Motor neuron (in vitro differentiated cells): Measurements from ENCODE around the gene PTHLH. TPM values are rescaled to one million over a fixed set of nuclear protein-coding genes. Genes with fewer than 3 reads are reported as not detected.

Experiments used
- ATAC-seq, 8 experiments: fragments of 200-7000 bp; cut with Tn5 transposase; replicated peaks in 6 of 8; 2 replicates each; pipeline ENCODE4 v1.8.0; 2021; ENCODE audit warnings: mild to moderate bottlenecking in 8 of 8, moderate library complexity in 8 of 8
- H3K27ac ChIP-seq, 2 donors: fragments of 250-450 bp; sonication (Bioruptor Pico); 2 replicates each; pipeline ENCODE4 v1.9.0; 2021; ENCODE audit warnings: antibody characterized with exemption in 2 of 2, mild to moderate bottlenecking in 2 of 2, moderate library complexity in 1 of 2
- H3K4me1 ChIP-seq, 2 donors: fragments of 250-450 bp; sonication (Bioruptor Pico); replicated peaks in 1 of 2; 2 replicates each; pipeline ENCODE4 v1.6.1; 2021; ENCODE audit warnings: antibody characterized with exemption in 2 of 2, mild to moderate bottlenecking in 2 of 2, moderate library complexity in 1 of 2
- H3K4me3 ChIP-seq, 5 donors: fragments of 250-450 bp; sonication (Bioruptor Pico); 2 replicates each; pipeline ENCODE4 v1.9.0; 2021; ENCODE audit warnings: antibody characterized with exemption in 5 of 5, mild to moderate bottlenecking in 5 of 5, moderate library complexity in 4 of 5
- WGBS, 10 experiments: fragments of 450-650 bp; shearing (Covaris generic); methylation state at CpG; one replicate each; pipeline ENCODE4 v1.0.0; 2022; 5-methylcytosine and 5-hydroxymethylcytosine counted together
- in situ Hi-C, 9 experiments: fragments of 400-800 bp; cut with MboI; loops; one replicate each; pipeline ENCODE4 v1.15.0; 2021; ENCODE audit warnings: low sequenced_read_pairs in 9 of 9, low pct_unique_long_range_greater_than_20kb in 2 of 9; ENCODE audit not compliant: unreplicated experiment in 9 of 9
- total RNA-seq, 8 experiments: library from RNA; unstranded; fragments of 300-600 nt; gene quantifications; 2 replicates each; pipeline versions ENCODE4 v1.2.3 to v1.2.4, GENCODE V29; 2022

The PTHLH gene
- total RNA-seq, 8 experiments from 2014 or later: 0.21 to 8.5 (median 0.66) TPM; not detected in 1

- no peaks in the 10 kb centered on the region for H3K4me1 ChIP-seq
- H3K4me3 ChIP-seq: no peak overlapping the region
- WGBS, 10 experiments: 86 to 100% (median 100%) methylated on average over 1 of the region's 1 CpG; no CpG with 5 or more reads in 1 of the 10 experiments
- H3K27ac ChIP-seq: no peak overlapping the region
- no peak for ATAC-seq
- in situ Hi-C loops: no loop called here
Measured at GRCh38 chr12:27995406-27995805, 22.9 kb upstream of the PTHLH start.

- ATAC-seq: peak in 1 of 8 experiments; percentile 31
- Histone ChIP-seq H3K4me3 (no peak overlapping the region), H3K4me1 (no peaks in the 10 kb centered on the region), H3K27ac (no peak overlapping the region)
- in situ Hi-C loops: no loop called here
- WGBS, 10 experiments: 50 to 100% (median 72%) methylated on average over 1 to 2 of the region's 2 CpGs; no CpG with 5 or more reads in 2 of the 10 experiments
Measured at GRCh38 chr12:27988594-27989233, 16.2 kb upstream of the PTHLH start.

GRCh38 chr12:27987331-27987730, 14.8 kb upstream of the PTHLH start:
- ATAC-seq: no peak
- in situ Hi-C loops: no loop called here
- Histone ChIP-seq H3K4me3 (no peak overlapping the region), H3K4me1 (no peaks in the 10 kb centered on the region), H3K27ac (no peak overlapping the region)
- WGBS, 10 experiments: 61 to 100% (median 74%) methylated on average over 1 to 5 of the region's 5 CpGs; no CpG with 5 or more reads in 2 of the 10 experiments

GRCh38 chr12:27984275-27984674, 11.7 kb upstream of the PTHLH start:
- H3K4me3 ChIP-seq: no peak overlapping the region
- H3K4me1 ChIP-seq: no peaks in the 10 kb centered on the region
- WGBS, 10 experiments: 0 to 78% (median 60%) methylated on average over 1 to 2 of the region's 2 CpGs; no CpG with 5 or more reads in 1 of the 10 experiments
- no peak overlapping the region for H3K27ac ChIP-seq
- in situ Hi-C loops: no loop called here
- ATAC-seq: no peak

GRCh38 chr12:27982951-27983350, 10.4 kb upstream of the PTHLH start:
- in situ Hi-C loops: no loop called here
- 31 to 100% (median 71%) methylated on average over 3 to 4 of the region's 4 CpGs; no CpG with 5 or more reads in 1 of the 10 experiments for WGBS, 10 experiments
- ATAC-seq: no peak
- no peaks in the 10 kb centered on the region for H3K4me1 ChIP-seq
- no peak overlapping the region for H3K4me3 ChIP-seq
- no peak overlapping the region for H3K27ac ChIP-seq

- in situ Hi-C loops: no loop called here
- H3K4me1 ChIP-seq: no peaks in the 10 kb centered on the region
- 0 to 88% (median 50%) methylated on average over 1 to 2 of the region's 2 CpGs; no CpG with 5 or more reads in 3 of the 10 experiments for WGBS, 10 experiments
- no peak for ATAC-seq
- no peak overlapping the region for H3K27ac ChIP-seq
- no peak overlapping the region for H3K4me3 ChIP-seq
Measured at GRCh38 chr12:27982385-27982784, 9.9 kb upstream of the PTHLH start.

GRCh38 chr12:27981874-27982273, 9.3 kb upstream of the PTHLH start:
- Histone ChIP-seq H3K4me3 (no peak overlapping the region), H3K27ac (no peak overlapping the region), H3K4me1 (no peaks in the 10 kb centered on the region)
- in situ Hi-C loops: no loop called here
- WGBS, 10 experiments: 0 to 80% (median 61%) methylated on average over 1 to 2 of the region's 2 CpGs
- no peak for ATAC-seq

- Histone ChIP-seq H3K4me1 (peaks cover 0 to 3% of the 10 kb centered on the region in 2 donors), H3K27ac (no peak overlapping the region), H3K4me3 (no peak overlapping the region)
- in situ Hi-C loops: loop anchor here in 1 of 9 experiments (10.0 kb wide), 1 partner anchor 196 kb away; no protein-coding TSS in a partner anchor
- no peak for ATAC-seq
Measured at GRCh38 chr12:27979145-27979544, 6.6 kb upstream of the PTHLH start.

GRCh38 chr12:27975222-27976136, 2.9 kb upstream of the PTHLH start:
- H3K4me3 ChIP-seq: peak overlapping the region in 3 of 5 donors; percentile 19 to 23 (median 20)

GRCh38 chr12:27974735-27975221, 2.2 kb upstream of the PTHLH start:
- ATAC-seq: peak in 2 of 8 experiments; percentile 2
- 0 to 4% (median 0%) methylated on average over 5 to 9 of the region's 26 CpGs; no CpG with 5 or more reads in 4 of the 10 experiments for WGBS, 10 experiments
- peaks cover 0 to 5% of the 10 kb centered on the region in 2 donors for H3K4me1 ChIP-seq
- H3K27ac ChIP-seq: no peak overlapping the region
- H3K4me3 ChIP-seq: peak overlapping the region in 3 of 5 donors; percentile 19 to 23 (median 20)
- in situ Hi-C loops: loop anchor here in 1 of 9 experiments (10.0 kb wide), 1 partner anchor 200 kb away; no protein-coding TSS in a partner anchor

More at GRCh38 chr12:27975222-27976136, 2.9 kb upstream of the PTHLH start:
- H3K4me1 ChIP-seq: peaks cover 0 to 5% of the 10 kb centered on the region in 2 donors
- H3K27ac ChIP-seq: no peak overlapping the region
- ATAC-seq: peak; percentile 45 to 78 (median 64)
- WGBS, 10 experiments: 0 to 5% (median 0%) methylated on average over 1 to 14 of the region's 61 CpGs; no CpG with 5 or more reads in 1 of the 10 experiments
- in situ Hi-C loops: loop anchor here in 1 of 9 experiments (10.0 kb wide), 1 partner anchor 199 kb away; no protein-coding TSS in a partner anchor

GRCh38 chr12:27973487-27973890, 956 bp upstream of the PTHLH start:
- peak in 3 of 8 experiments; percentile 6 to 30 (median 18) for ATAC-seq
- H3K27ac ChIP-seq: no peak overlapping the region
- H3K4me1 ChIP-seq: peaks cover 5 to 10% of the 10 kb centered on the region in 2 donors
- H3K4me3 ChIP-seq: no peak overlapping the region
- 6 to 76% (median 33%) methylated on average over 1 to 4 of the region's 4 CpGs; no CpG with 5 or more reads in 1 of the 10 experiments for WGBS, 10 experiments
- in situ Hi-C loops: loop anchor here in 1 of 9 experiments (10.0 kb wide), 1 partner anchor 201 kb away; no protein-coding TSS in a partner anchor

- Histone ChIP-seq H3K4me3 (peak overlapping the region in 1 of 5 donors; percentile 50), H3K27ac (no peak overlapping the region), H3K4me1 (peaks cover 5 to 10% of the 10 kb centered on the region in 2 donors)
- ATAC-seq: no peak
- 4 to 99% (median 33%) methylated on average over 2 to 6 of the region's 7 CpGs; no CpG with 5 or more reads in 1 of the 10 experiments for WGBS, 10 experiments
- in situ Hi-C loops: loop anchor here in 1 of 9 experiments (10.0 kb wide), 1 partner anchor 203 kb away; no protein-coding TSS in a partner anchor
Measured at GRCh38 chr12:27971606-27972005, 927 bp downstream of the PTHLH start.
